GM12892 (cell line): ENCODE data around the gene IPO9.

Source experiments
- POLR2A ChIP-seq: IDR thresholded peaks from 2 replicates; pipeline ENCODE4 v1.6.1; 2011; ENCODE audit warnings: low read depth, low read length, control low read depth
- POLR2AphosphoS5 ChIP-seq: IDR thresholded peaks from 2 replicates; pipeline ENCODE4 v1.6.1; 2011; ENCODE audit warnings: low read depth, low read length, control low read depth

GRCh38 chr1:201809876-201810275 lies 19.1 kb upstream of the IPO9 start:
- TF ChIP-seq POLR2A, result no peak
- TF ChIP-seq POLR2AphosphoS5, result no peak
